GM18502 (cell line): Measurements from ENCODE around the gene EHMT1.
"Not testable (repeated sequence)": the region's sequence is repeated elsewhere in the genome, so short reads cannot be mapped to it uniquely, and the experiment has no call there.

Experiments
- ATAC-seq: cut with Tn5 transposase; IDR thresholded peaks from one replicate; pipeline ENCODE4 v1.9.1; 2021; ENCODE audit warnings: mild to moderate bottlenecking; ENCODE audit not compliant: unreplicated experiment, poor library complexity

Gene EHMT1

GRCh38 chr9:137876269-137876668 lies 257.5 kb downstream of the EHMT1 start:
- no peak for ATAC-seq

DNA sequence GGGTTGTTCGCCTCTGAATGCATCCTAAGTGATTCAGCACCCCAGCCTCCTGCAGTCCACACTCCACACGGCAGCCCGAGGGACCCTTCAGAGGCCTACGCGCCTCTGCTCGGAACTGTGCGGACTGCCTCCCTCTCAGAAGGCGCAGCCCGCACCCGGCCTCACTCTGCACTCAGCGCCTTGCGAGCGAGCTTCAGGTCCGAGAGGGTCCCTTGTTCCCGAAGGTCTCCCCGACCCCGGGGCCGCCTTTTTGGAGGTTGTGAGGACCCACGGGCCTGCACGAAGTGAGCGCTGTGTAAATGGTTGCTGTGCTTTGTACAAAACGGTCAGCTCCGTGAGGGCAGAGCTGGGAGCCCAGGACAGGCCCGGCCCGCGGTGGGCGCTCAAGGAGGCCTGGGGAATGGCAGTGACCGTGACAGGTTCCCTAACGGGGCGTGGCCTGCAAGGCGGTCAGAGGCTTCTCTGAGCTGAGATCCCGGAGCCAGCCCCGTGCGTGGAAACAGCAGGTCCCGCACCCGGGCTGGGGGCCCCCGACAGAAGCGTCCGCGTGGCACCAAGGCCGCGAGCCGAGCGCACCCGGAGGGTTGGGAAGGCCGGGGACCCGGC lies 258.1 kb downstream of the EHMT1 start:
- ATAC-seq = no peak

DNA sequence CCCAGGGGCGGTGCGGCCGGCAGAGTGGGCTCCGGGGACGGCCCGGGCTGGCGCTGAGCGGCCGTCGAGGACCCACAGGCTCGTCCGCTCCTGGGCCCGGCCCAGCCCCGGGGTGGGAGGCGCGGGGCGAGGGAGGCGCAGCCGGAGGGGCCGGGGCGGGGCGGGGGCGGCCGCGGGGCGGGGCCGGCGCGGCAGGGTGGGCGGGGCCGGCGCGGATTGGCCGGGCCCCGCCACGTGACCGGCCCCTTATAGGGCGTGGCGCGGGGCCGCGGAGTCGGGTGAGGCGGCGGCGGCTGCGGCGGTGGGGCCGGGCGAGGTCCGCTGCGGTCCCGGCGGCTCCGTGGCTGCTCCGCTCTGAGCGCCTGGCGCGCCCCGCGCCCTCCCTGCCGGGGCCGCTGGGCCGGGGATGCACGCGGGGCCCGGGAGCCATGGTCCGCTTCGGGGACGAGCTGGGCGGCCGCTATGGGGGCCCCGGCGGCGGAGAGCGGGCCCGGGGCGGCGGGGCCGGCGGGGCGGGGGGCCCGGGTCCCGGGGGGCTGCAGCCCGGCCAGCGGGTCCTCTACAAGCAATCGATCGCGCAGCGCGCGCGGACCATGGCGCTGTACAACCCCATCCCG lies 258.8 kb downstream of the EHMT1 start, which contains the start of gene CACNA1B:
Gene CACNA1B, plus strand, starts transcription at position 277 of the 617 bp plus-strand sequence. Its CDS starts 152 bp downstream, at position 429.
- not testable (repeated sequence) for ATAC-seq

GRCh38 chr9:137878146-137878941 lies 259.5 kb downstream of the EHMT1 start:
- ATAC-seq = no peak

DNA sequence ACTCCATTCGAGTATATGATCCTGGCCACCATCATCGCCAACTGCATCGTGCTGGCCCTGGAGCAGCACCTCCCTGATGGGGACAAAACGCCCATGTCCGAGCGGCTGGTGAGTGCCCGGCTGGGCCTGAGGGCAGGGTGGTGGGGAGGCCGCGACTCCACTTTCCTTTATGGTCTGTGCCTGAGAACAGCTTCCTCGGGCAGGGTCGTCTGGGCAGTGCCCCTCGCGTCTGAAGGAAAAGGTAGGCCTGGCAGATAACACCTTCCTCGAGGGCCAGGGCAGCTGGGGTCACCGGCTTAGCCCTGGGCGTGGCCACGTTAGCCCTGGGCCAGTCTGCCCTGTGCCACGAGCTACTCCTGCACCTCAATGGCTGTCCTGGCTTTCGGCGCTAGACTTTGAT lies 260.2 kb downstream of the EHMT1 start:
- ATAC-seq = no peak

GRCh38 chr9:137879566-137880150 lies 260.9 kb downstream of the EHMT1 start:
- no peak for ATAC-seq

DNA sequence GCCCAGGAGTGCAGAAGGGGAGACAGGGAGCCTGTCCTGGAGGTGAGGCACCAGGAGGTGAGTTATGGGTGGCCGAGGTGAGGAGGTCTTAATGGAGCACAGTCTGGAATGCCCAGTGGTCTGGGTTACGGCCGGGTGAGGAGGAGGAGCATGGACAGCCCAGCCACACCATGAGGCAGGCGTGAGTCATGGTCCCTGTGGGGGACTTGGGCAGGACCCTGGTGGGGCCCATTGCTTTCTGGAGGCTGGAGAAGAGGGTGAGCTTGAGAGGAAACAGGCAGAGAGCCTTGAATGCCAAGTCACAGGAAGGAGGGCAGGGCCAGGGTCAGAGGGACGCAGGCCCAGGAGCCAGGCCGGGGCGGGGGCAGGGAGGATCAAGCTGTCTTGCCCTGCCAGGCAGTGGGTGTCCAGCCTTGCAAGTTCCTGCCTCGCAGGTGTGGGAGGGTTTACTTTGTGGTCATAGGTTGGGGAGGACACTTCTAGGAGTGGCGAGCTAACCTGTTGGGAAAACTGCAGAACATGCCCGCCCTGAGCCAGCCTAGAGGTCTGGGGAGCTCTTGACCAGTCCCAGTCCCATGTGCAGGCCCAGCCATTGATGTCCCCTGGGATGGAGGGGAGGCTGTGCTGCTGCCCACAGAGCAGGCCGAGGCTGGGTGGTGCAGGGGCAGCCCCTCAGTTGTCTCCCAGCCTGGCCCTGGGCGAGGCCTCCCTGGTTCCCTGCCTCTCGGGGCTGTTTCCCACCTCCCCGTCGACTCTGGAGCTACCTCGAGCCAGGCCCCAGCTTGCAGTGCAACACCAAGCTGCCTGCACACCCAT lies 261.6 kb downstream of the EHMT1 start:
- no peak for ATAC-seq

DNA sequence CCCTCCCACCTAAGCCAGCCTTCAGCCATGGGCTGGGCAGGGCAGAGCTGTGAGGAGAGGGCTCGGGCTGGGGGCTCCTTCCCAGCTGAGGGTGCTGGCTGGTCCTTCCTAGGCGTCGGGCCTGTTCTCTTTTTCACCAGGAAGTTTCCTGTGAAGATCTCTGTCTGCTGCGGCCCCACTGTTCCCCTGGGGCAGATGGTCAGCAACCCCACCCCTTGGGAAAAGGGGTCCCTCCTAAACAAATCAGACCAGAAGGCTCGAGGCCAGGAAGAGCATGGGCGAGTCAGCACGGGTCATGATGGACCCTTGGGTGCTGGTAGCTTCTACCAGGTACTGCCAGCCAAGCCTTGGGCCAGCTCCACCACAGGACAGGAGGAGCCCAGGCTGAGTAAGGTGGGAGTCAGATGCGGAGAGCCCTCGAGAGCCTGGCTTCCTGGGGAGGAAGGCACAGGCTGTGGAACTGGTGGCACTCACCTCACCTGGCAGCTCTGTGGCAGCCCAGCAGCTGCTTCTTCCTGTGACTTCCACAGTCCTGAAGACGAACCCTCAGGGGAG lies 262.2 kb downstream of the EHMT1 start:
- ATAC-seq = no peak

GRCh38 chr9:137881591-137882505 lies 263.0 kb downstream of the EHMT1 start:
- ATAC-seq = no peak

- no peak for ATAC-seq
These were observed 263.7 kb downstream of the EHMT1 start for GRCh38 chr9:137882506-137882821.

- ATAC-seq = not testable (repeated sequence)
These were observed 265.2 kb downstream of the EHMT1 start for GRCh38 chr9:137883977-137884376.

GRCh38 chr9:137884547-137884946 lies 265.7 kb downstream of the EHMT1 start:
- not testable (repeated sequence) for ATAC-seq

DNA sequence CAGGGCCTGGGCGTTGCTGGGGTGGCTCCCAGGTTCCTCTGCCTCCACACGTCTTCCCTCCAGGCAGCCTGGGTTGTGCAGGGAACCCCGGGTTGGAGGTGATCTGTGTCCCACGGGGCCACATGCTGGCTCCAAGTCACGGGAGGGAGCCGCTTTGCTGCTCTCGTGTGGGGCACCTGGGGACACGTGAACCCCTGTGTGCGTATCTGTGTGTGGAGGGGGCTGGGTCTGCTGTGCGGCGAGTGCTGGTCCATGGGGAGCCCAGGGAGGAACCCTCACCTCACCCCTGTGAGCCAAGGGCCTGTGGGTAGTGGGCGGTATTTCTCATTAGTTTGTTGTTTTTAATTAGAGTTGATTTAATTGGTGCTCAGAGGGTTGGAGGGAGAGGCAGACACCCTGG lies 266.3 kb downstream of the EHMT1 start:
- not testable (repeated sequence) for ATAC-seq
